ENCODE results near the gene PDIA2. TPM values are rescaled to one million over a fixed set of nuclear protein-coding genes. Genes with fewer than 3 reads are reported as not detected.
"Not testable (repeated sequence)": the region's sequence is repeated elsewhere in the genome, so short reads cannot be mapped to it uniquely, and the experiment has no call there.

PDIA2 gene
- total and polyA plus RNA-seq, 2 experiments from 2014 or later, result not detected

GRCh38 chr16:255183-255582, 27.8 kb upstream of the PDIA2 start:
- H3K4me1 ChIP-seq (ENCODE audit: insufficient read depth), result no peaks in the 10 kb centered on the region
- in situ Hi-C loops (cut with MboI), result no loop called here
- TF ChIP-seq EZH2 (IDR thresholded peaks at IDR 0.05; ENCODE audit: insufficient read depth, poor library complexity, severe bottlenecking) (no peak), EZH2phosphoT487 (IDR thresholded peaks at IDR 0.05; ENCODE audit: insufficient read depth, low read depth) (no peak)

DNA sequence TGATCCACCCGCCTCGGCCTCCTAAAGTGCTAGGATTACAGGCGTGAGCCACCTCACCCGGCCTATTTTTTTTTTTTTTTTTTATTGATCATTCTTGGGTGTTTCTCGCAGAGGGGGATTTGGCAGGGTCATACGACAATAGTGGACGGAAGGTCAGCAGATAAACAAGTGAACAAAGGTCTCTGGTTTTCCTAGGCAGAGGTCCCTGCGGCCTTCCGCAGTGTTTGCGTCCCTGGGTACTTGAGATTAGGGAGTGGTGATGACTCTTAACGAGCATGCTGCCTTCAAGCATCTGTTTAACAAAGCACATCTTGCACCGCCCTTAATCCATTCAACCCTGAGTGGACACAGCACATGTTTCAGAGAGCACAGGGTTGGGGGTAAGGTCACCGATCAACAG, 24.9 kb upstream of the PDIA2 start:
- in situ Hi-C loops (cut with MboI); H3K4me3 ChIP-seq: not testable (repeated sequence)
- 98 to 100% methylated on average over 9 to 10 of the region's 13 CpGs for WGBS, 2 experiments (ENCODE audit: low coverage in 1 of 2, low lambda C conversion rate in 2 of 2, missing lambda C conversion rate in 2 of 2)

More at GRCh38 chr16:255183-255582, 27.8 kb upstream of the PDIA2 start:
- Histone ChIP-seq H3K9me3 (ENCODE audit: low read depth) (no peaks in the 10 kb centered on the region), H3F3A (ENCODE audit: insufficient read depth) (no peaks in the 10 kb centered on the region), H3K79me2 (ENCODE audit: insufficient read depth) (no peaks in the 10 kb centered on the region), H3K4me2 (ENCODE audit: unreplicated experiment) (no peak overlapping the region), H2AFZ (no peak overlapping the region), H3K36me3 (ENCODE audit: low read depth) (peaks cover 7% of the 10 kb centered on the region; the same call in 1 of the 2 replicates), H3K9me2 (ENCODE audit: insufficient read depth) (no peaks in the 10 kb centered on the region), H3K9ac (no peak overlapping the region), H3K4me3 (no peak overlapping the region), H3K27ac (no peak overlapping the region), H4K20me1 (ENCODE audit: insufficient read depth) (no peaks in the 10 kb centered on the region), H3K27me3 (replicated peaks; ENCODE audit: insufficient read depth) (no peaks in the 10 kb centered on the region)
- WGBS, 2 experiments (ENCODE audit: low coverage in 1 of 2, low lambda C conversion rate in 2 of 2, missing lambda C conversion rate in 2 of 2), result 98 to 99% methylated on average over 6 of the region's 6 CpGs
- no peak for DNase-seq

GRCh38 chr16:259226-259625, 23.7 kb upstream of the PDIA2 start:
- Histone ChIP-seq H3K4me3 (no peak overlapping the region), H3K27ac (no peak overlapping the region), H3F3A (ENCODE audit: insufficient read depth) (no peaks in the 10 kb centered on the region), H3K9ac (no peak overlapping the region), H3K79me2 (ENCODE audit: insufficient read depth) (no peaks in the 10 kb centered on the region), H3K4me1 (ENCODE audit: insufficient read depth) (no peaks in the 10 kb centered on the region), H3K27me3 (replicated peaks; ENCODE audit: insufficient read depth) (no peaks in the 10 kb centered on the region), H3K36me3 (ENCODE audit: low read depth) (peaks cover 6% of the 10 kb centered on the region; the same call in 1 of the 2 replicates), H3K4me2 (ENCODE audit: unreplicated experiment) (no peak overlapping the region), H4K20me1 (ENCODE audit: insufficient read depth) (no peaks in the 10 kb centered on the region), H2AFZ (no peak overlapping the region), H3K9me3 (ENCODE audit: low read depth) (no peaks in the 10 kb centered on the region), H3K9me2 (ENCODE audit: insufficient read depth) (no peaks in the 10 kb centered on the region)
- in situ Hi-C loops (cut with MboI), result no loop called here
- TF ChIP-seq EZH2phosphoT487 (IDR thresholded peaks at IDR 0.05; ENCODE audit: insufficient read depth, low read depth) (no peak), EZH2 (IDR thresholded peaks at IDR 0.05; ENCODE audit: insufficient read depth, poor library complexity, severe bottlenecking) (no peak)
- 91 to 96% methylated on average over 10 of the region's 10 CpGs for whole genome bisulfite sequencing, 2 experiments (ENCODE audit: low coverage in 1 of 2, low lambda C conversion rate in 2 of 2, missing lambda C conversion rate in 2 of 2)
- no peak for DNase-seq

More for the DNA sequence above, 24.9 kb upstream of the PDIA2 start:
- not testable (repeated sequence) for H3K4me1 ChIP-seq (ENCODE audit: insufficient read depth); H3K4me2 ChIP-seq (ENCODE audit: unreplicated experiment); H3K9me2 ChIP-seq (ENCODE audit: insufficient read depth); H4K20me1 ChIP-seq (ENCODE audit: insufficient read depth); H3K79me2 ChIP-seq (ENCODE audit: insufficient read depth); H3F3A ChIP-seq (ENCODE audit: insufficient read depth); H3K27ac ChIP-seq; DNase-seq; H2AFZ ChIP-seq; H3K9ac ChIP-seq; H3K27me3 ChIP-seq (replicated peaks; ENCODE audit: insufficient read depth); H3K9me3 ChIP-seq (ENCODE audit: low read depth); H3K36me3 ChIP-seq (ENCODE audit: low read depth)

DNA sequence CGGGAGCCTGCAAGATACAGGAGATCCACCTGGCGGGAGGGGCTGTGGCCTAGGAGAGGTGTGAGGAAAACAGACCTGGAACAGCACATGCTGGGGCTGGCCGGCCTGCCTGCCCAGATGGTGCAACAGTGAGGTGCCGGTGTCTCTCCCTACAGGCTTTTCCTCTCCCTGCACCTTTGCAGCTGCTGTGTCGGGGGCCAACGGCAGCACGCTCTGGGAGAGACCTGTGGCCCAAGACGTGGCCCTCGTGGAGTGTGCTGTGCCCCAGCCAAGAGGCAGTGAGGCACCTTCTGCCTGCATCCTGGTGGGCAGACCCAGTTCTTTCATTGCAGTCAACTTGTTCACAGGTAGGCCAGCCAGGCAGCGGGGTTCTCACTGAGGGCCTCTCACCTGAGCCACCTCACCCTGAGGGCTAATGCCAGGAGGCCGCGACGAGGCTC, 23.1 kb upstream of the PDIA2 start:
- no peak for DNase-seq
- Histone ChIP-seq H3F3A (ENCODE audit: insufficient read depth) (no peaks in the 10 kb centered on the region), H3K9me2 (ENCODE audit: insufficient read depth) (no peaks in the 10 kb centered on the region), H3K4me3 (no peak overlapping the region), H3K9ac (no peak overlapping the region), H3K79me2 (ENCODE audit: insufficient read depth) (no peaks in the 10 kb centered on the region), H4K20me1 (ENCODE audit: insufficient read depth) (no peaks in the 10 kb centered on the region), H3K27ac (no peak overlapping the region), H3K4me1 (ENCODE audit: insufficient read depth) (no peaks in the 10 kb centered on the region), H3K9me3 (ENCODE audit: low read depth) (no peaks in the 10 kb centered on the region), H3K36me3 (ENCODE audit: low read depth) (no peaks in the 10 kb centered on the region), H3K27me3 (replicated peaks; ENCODE audit: insufficient read depth) (no peaks in the 10 kb centered on the region), H3K4me2 (ENCODE audit: unreplicated experiment) (no peak overlapping the region), H2AFZ (no peak overlapping the region)
- 73 to 85% methylated on average over 9 to 13 of the region's 13 CpGs for WGBS, 2 experiments (ENCODE audit: low coverage in 1 of 2, low lambda C conversion rate in 2 of 2, missing lambda C conversion rate in 2 of 2)
- in situ Hi-C loops (cut with MboI), result no loop called here
- no peak for TF ChIP-seq EZH2 (IDR thresholded peaks at IDR 0.05; ENCODE audit: insufficient read depth, poor library complexity, severe bottlenecking)
- no peak for TF ChIP-seq EZH2phosphoT487 (IDR thresholded peaks at IDR 0.05; ENCODE audit: insufficient read depth, low read depth)

GRCh38 chr16:260326-260725, 22.6 kb upstream of the PDIA2 start:
- Histone ChIP-seq H3K79me2 (ENCODE audit: insufficient read depth) (no peaks in the 10 kb centered on the region), H4K20me1 (ENCODE audit: insufficient read depth) (no peaks in the 10 kb centered on the region), H3K27me3 (replicated peaks; ENCODE audit: insufficient read depth) (no peaks in the 10 kb centered on the region), H3K27ac (no peak overlapping the region), H3K4me3 (no peak overlapping the region), H3F3A (ENCODE audit: insufficient read depth) (no peaks in the 10 kb centered on the region), H2AFZ (no peak overlapping the region), H3K4me2 (ENCODE audit: unreplicated experiment) (no peak overlapping the region), H3K36me3 (ENCODE audit: low read depth) (no peaks in the 10 kb centered on the region), H3K9me2 (ENCODE audit: insufficient read depth) (no peaks in the 10 kb centered on the region), H3K9ac (no peak overlapping the region), H3K9me3 (ENCODE audit: low read depth) (no peaks in the 10 kb centered on the region), H3K4me1 (ENCODE audit: insufficient read depth) (no peaks in the 10 kb centered on the region)
- TF ChIP-seq EZH2 (IDR thresholded peaks at IDR 0.05; ENCODE audit: insufficient read depth, poor library complexity, severe bottlenecking) (no peak), EZH2phosphoT487 (IDR thresholded peaks at IDR 0.05; ENCODE audit: insufficient read depth, low read depth) (no peak)
- no peak for DNase-seq
- in situ Hi-C loops (cut with MboI), result no loop called here
- WGBS, 2 experiments (ENCODE audit: low coverage in 1 of 2, low lambda C conversion rate in 2 of 2, missing lambda C conversion rate in 2 of 2), result 92% methylated on average over 19 of the region's 19 CpGs

Data from GM23248 (cell line).